GM10847 (cell line): ENCODE measurements around the gene AK3.

Experiments
- POLR2A ChIP-seq: IDR thresholded peaks from 2 replicates; pipeline ENCODE4 v1.6.1; 2011; ENCODE audit not compliant: insufficient read length; ENCODE audit errors: extremely low read depth

Gene AK3

DNA sequence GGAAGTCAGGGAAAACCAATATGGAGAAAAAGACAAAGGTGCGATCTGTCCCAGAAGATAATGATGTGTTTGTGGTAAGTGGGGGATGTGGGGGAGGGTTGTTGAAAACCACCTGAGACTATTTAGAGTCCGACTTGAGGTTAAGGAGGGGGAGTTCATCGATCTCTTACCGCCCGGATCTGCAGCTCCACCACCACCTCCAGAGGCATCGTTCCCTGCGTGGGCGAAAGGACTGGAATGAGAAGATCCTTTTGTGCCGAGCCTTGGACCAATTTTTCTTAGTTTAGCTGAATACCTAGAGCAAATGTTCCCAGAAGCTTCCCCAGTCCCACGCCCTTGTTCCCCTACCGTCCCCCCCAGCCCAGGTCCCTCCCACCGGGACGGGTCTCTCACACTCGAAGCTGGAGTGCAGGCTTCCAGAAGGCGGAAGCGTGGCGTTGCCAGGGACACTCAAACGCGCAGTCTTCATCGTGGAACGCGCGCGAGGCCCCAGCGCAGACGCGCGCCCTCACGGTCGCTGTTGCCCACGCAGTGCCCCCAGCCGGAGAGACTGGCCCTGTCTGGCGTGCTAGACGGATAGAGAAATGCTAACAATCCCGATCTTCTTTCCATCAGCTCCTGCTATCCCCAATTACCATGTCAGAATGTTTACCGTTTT, 74.8 kb downstream of the AK3 start, which contains the start of gene SPATA6L:
Gene SPATA6L, minus strand, starts transcription at position 439 of the 658 bp plus-strand sequence. Its CDS starts 230 bp downstream, at position 209.
- TF ChIP-seq POLR2A: no peak

DNA sequence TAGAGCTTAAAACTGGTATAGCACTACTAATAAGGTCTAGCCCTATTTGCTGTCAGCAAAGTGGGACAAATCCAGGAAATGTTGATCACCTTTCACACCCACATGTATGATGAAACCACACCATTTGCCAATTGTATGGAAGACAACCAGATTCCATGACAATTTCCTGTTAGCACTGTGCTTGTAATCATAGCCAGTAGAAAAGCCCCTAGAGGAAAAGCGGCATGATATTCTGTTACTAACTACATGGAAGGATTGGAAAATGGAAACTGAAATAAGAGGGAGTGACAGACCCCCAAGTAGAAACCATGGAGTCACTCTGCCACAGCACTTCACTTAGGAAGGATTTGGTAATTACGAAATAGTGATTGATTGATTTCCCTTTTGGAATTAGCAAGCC, 75.6 kb downstream of the AK3 start:
- no peak for TF ChIP-seq POLR2A

- no peak for TF ChIP-seq POLR2A
Measured at GRCh38 chr9:4663956-4664355, 77.0 kb downstream of the AK3 start.

DNA sequence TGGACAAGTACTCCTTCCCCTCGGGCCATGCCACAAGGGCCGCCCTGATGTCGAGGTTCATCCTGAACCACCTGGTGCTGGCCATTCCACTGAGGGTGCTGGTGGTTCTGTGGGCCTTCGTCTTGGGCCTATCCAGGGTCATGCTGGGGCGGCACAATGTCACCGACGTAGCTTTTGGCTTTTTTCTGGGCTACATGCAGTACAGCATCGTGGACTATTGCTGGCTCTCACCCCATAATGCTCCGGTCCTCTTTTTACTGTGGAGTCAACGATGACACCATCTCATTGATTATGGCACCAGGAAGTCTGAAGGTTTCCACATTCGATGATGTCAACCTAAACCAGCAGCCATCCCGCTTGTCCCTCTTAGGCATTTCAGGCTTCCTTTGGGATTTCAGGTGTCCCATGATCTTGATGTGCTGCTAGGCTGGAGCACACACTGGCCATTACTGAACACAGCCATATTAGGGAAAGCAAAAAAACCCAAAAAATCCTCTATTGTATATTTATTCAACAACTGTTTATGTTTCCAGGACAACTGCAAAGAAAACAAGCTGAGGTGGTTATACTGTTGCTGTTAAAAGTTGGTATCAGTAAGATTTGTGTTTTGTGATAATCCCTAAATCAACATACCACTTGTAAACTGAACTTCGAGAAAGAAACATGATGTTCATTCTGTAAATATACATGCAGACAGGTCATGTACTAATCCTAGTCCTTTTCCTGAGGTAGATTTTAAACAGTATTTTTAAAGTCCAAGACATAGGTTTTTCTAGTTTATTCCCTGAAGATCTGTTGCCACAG, 77.8 kb downstream of the AK3 start:
- TF ChIP-seq POLR2A: no peak

GRCh38 chr9:4662108-4662988, 78.7 kb downstream of the AK3 start, which contains the start of gene PLPP6:
PLPP6 (plus strand) TSS chr9:4662294; CDS start chr9:4662376, 82 bp downstream.
- TF ChIP-seq POLR2A: peak; percentile 89

GRCh38 chr9:4661611-4662010, 79.4 kb downstream of the AK3 start:
- TF ChIP-seq POLR2A: no peak

GRCh38 chr9:4661165-4661564, 79.8 kb downstream of the AK3 start:
- TF ChIP-seq POLR2A: no peak
